IMR-90 (cell line): ENCODE data around the gene TSGA10IP. TPM values are rescaled to one million over a fixed set of nuclear protein-coding genes. Genes with fewer than 3 reads are reported as not detected.
A peak's percentile ranks its signal among the peaks of the same experiment; 100 is the strongest.

Experiments
- ATAC-seq: fragments of 200-7000 bp; cut with Tn5 transposase; 2 replicates; pipeline ENCODE4 v1.9.1; 2020; ENCODE audit warnings: low read depth, mild to moderate bottlenecking, moderate library complexity
- BruUV-seq: library from RNA; stranded (reverse); fragments of 400-500 nt; replicated peaks from 2 replicates; lab custom pipeline; 2021; lab: Mats Ljungman, UMichigan
- CTCF ChIA-PET: fragments of 300-600 bp; formaldehyde crosslinking; extraction: SDS; loops from one replicate; lab custom pipeline; 2021; ENCODE audit warnings: antibody characterized with exemption; lab: Yijun Ruan, JAX
- POLR2A ChIA-PET: fragments of 300-600 bp; sonication (Branson Sonifier 250); formaldehyde crosslinking; loops from one replicate; lab custom pipeline; 2022; ENCODE audit warnings: antibody characterized with exemption; ENCODE audit not compliant: unreplicated experiment; lab: Charles Lee
- DNase-seq: peaks from one replicate; pipeline ENCODE4 v3.0.0; 2013
- H2AFZ ChIP-seq: replicated peaks from 2 replicates; pipeline ENCODE3; 2013; ENCODE audit warnings: low read length, mild to moderate bottlenecking; ENCODE audit not compliant: poor library complexity
- H2AK5ac ChIP-seq: 2 replicates; pipeline ENCODE4 v1.6.1; 2013; ENCODE audit warnings: low read depth, low read length, inconsistent platforms
- H2AK9ac ChIP-seq: replicated peaks from 2 replicates; pipeline ENCODE3; 2013; ENCODE audit warnings: mild to moderate bottlenecking, low read depth, low read length, moderate library complexity; ENCODE audit not compliant: poor library complexity
- H2BK120ac ChIP-seq: 2 replicates; pipeline ENCODE4 v1.6.1; 2013; ENCODE audit warnings: low read depth, low read length, inconsistent platforms
- H2BK15ac ChIP-seq: 3 replicates; pipeline ENCODE4 v1.6.1; 2013; ENCODE audit warnings: low read depth, low read length, inconsistent platforms
- H2BK20ac ChIP-seq: 2 replicates; pipeline ENCODE4 v1.6.1; 2013; ENCODE audit warnings: low read depth, mild to moderate bottlenecking, inconsistent platforms, low read length, moderate library complexity
- H2BK5ac ChIP-seq: 2 replicates; pipeline ENCODE4 v1.6.1; 2013; ENCODE audit warnings: mild to moderate bottlenecking, low read depth, low read length, inconsistent platforms; ENCODE audit not compliant: poor library complexity, severe bottlenecking
- H3K14ac ChIP-seq: replicated peaks from 2 replicates; pipeline ENCODE4 v1.6.1; 2013; ENCODE audit warnings: low read depth, low read length, inconsistent platforms
- H3K18ac ChIP-seq: 2 replicates; pipeline ENCODE4 v1.6.1; 2013; ENCODE audit warnings: low read depth, low read length, control low read depth
- H3K23ac ChIP-seq: 2 replicates; pipeline ENCODE4 v1.6.1; 2013; ENCODE audit warnings: low read depth, low read length, inconsistent platforms
- H3K27ac ChIP-seq: 2 replicates; pipeline ENCODE4 v1.5.1; 2013; ENCODE audit warnings: mild to moderate bottlenecking, control low read depth, low read length; ENCODE audit not compliant: insufficient read depth
- H3K27me3 ChIP-seq: 2 replicates; pipeline ENCODE4 v1.6.1; 2013; ENCODE audit warnings: low read length; ENCODE audit not compliant: control insufficient read depth, insufficient read depth
- H3K36me3 ChIP-seq: 2 replicates; pipeline ENCODE4 v1.6.1; 2013; ENCODE audit warnings: low read length, mixed read lengths; ENCODE audit not compliant: control insufficient read depth, insufficient read depth
- H3K4ac ChIP-seq: 2 replicates; pipeline ENCODE4 v1.6.1; 2013; ENCODE audit warnings: low read depth, low read length, inconsistent platforms
- H3K4me1 ChIP-seq: 2 replicates; pipeline ENCODE4 v1.6.1; 2013; ENCODE audit warnings: low read length, mixed read lengths; ENCODE audit not compliant: control insufficient read depth, insufficient read depth
- H3K4me2 ChIP-seq: 2 replicates; pipeline ENCODE4 v1.6.1; 2013; ENCODE audit warnings: low read depth, mild to moderate bottlenecking, control low read depth, low read length, moderate library complexity
- H3K4me3 ChIP-seq: 2 replicates; pipeline ENCODE4 v1.5.1; 2013; ENCODE audit warnings: low read depth, mild to moderate bottlenecking, control low read depth, low read length, moderate library complexity; ENCODE audit not compliant: insufficient read depth
- H3K56ac ChIP-seq: 2 replicates; pipeline ENCODE4 v1.6.1; 2013; ENCODE audit warnings: low read length, inconsistent platforms; ENCODE audit not compliant: insufficient read depth; ENCODE audit errors: extremely low read depth
- H3K79me1 ChIP-seq, 2 experiments: 2 replicates each; pipeline ENCODE4 v1.6.1; 2013; ENCODE audit warnings: low read length in 2 of 2, inconsistent platforms in 1 of 2, low read depth in 1 of 2
- H3K9ac ChIP-seq: 2 replicates; pipeline ENCODE4 v1.6.1; 2013; ENCODE audit warnings: low read depth, low read length, control low read depth
- H3K9me1 ChIP-seq: 2 replicates; pipeline ENCODE4 v1.6.1; 2013; ENCODE audit warnings: low read length, inconsistent platforms; ENCODE audit not compliant: insufficient read depth
- H3K9me3 ChIP-seq: 2 replicates; pipeline ENCODE4 v1.6.1; 2013; ENCODE audit warnings: low read length; ENCODE audit not compliant: control insufficient read depth, insufficient read depth
- H4K20me1 ChIP-seq: 2 replicates; pipeline ENCODE4 v1.6.1; 2013; ENCODE audit warnings: low read length, inconsistent platforms; ENCODE audit not compliant: insufficient read depth
- H4K5ac ChIP-seq: 2 replicates; pipeline ENCODE4 v1.6.1; 2013; ENCODE audit warnings: mild to moderate bottlenecking, low read depth, low read length, control low read depth
- H4K8ac ChIP-seq, 2 experiments: 2 replicates each; pipeline ENCODE4 v1.6.1; 2013; ENCODE audit warnings: low read depth in 2 of 2, low read length in 2 of 2, control low read depth in 1 of 2, inconsistent platforms in 1 of 2
- H4K91ac ChIP-seq: 2 replicates; pipeline ENCODE4 v1.6.1; 2013; ENCODE audit warnings: low read depth, low read length, inconsistent platforms; ENCODE audit not compliant: insufficient read depth
- BHLHE40 ChIP-seq: fragments of 150-350 bp; IDR thresholded peaks from 2 replicates; pipeline ENCODE4 v1.6.1; 2016; ENCODE audit warnings: mild to moderate bottlenecking, low read depth, low read length
- CHD1 ChIP-seq: IDR thresholded peaks from 2 replicates; pipeline ENCODE4 v1.6.1; 2012; ENCODE audit warnings: low read depth, low read length, improper control_type of control experiment
- CTCF ChIP-seq: conservative IDR thresholded peaks from 2 replicates; pipeline ENCODE4 v1.5.1; 2012; ENCODE audit warnings: mild to moderate bottlenecking, low read depth, low read length, improper control_type of control experiment
- ELK1 ChIP-seq: fragments of 150-350 bp; IDR thresholded peaks from 2 replicates; pipeline ENCODE4 v1.6.1; 2016; ENCODE audit warnings: low read depth, mild to moderate bottlenecking, low read length, moderate library complexity, borderline replicate concordance
- FOS ChIP-seq: fragments of 150-350 bp; IDR thresholded peaks from 2 replicates; pipeline ENCODE4 v1.6.1; 2016; ENCODE audit warnings: low read depth, low read length
- MAFK ChIP-seq: IDR thresholded peaks from 2 replicates; pipeline ENCODE4 v1.6.1; 2012; ENCODE audit warnings: low read depth, low read length, improper control_type of control experiment
- MAZ ChIP-seq: IDR thresholded peaks from 2 replicates; pipeline ENCODE4 v1.6.1; 2012; ENCODE audit warnings: low read depth, mild to moderate bottlenecking, low read length, improper control_type of control experiment, moderate library complexity, borderline replicate concordance
- MXI1 ChIP-seq: IDR thresholded peaks from 2 replicates; pipeline ENCODE4 v1.6.1; 2012; ENCODE audit warnings: low read depth, mild to moderate bottlenecking, low read length, moderate library complexity, borderline replicate concordance
- NFE2L2 ChIP-seq: fragments of 150-350 bp; IDR thresholded peaks from 2 replicates; pipeline ENCODE4 v1.6.1; 2016; ENCODE audit warnings: low read depth, mild to moderate bottlenecking, low read length
- POLR2A ChIP-seq: IDR thresholded peaks from 2 replicates; pipeline ENCODE4 v1.6.1; 2012; ENCODE audit warnings: mild to moderate bottlenecking, low read depth, low read length
- RAD21 ChIP-seq: IDR thresholded peaks from 2 replicates; pipeline ENCODE4 v1.6.1; 2012; ENCODE audit warnings: low read length, improper control_type of control experiment
- RCOR1 ChIP-seq: IDR thresholded peaks from 2 replicates; pipeline ENCODE4 v1.6.1; 2012; ENCODE audit warnings: mild to moderate bottlenecking, low read length, improper control_type of control experiment; ENCODE audit not compliant: insufficient replicate concordance
- RFX5 ChIP-seq: IDR thresholded peaks from 2 replicates; pipeline ENCODE4 v1.8.0; 2012; ENCODE audit warnings: low read depth, mild to moderate bottlenecking, low read length, moderate library complexity
- SMC3 ChIP-seq: fragments of 150-350 bp; IDR thresholded peaks from 2 replicates; pipeline ENCODE4 v1.6.1; 2016; ENCODE audit warnings: low read depth, mild to moderate bottlenecking, antibody characterized with exemption, low read length, moderate library complexity
- WGBS, 2 experiments: methylation state at CpG; one replicate each; pipeline versions ENCODE4 v1.1.5 to v1.1.7; 2013; ENCODE audit warnings: missing lambda C conversion rate in 2 of 2; ENCODE audit not compliant: insufficient read length in 1 of 2; ENCODE audit errors: extremely low coverage in 2 of 2; 5-methylcytosine and 5-hydroxymethylcytosine counted together
- dilution Hi-C: fragments of 300-500 bp; cut with HindIII; formaldehyde crosslinking; loops from one replicate; pipeline ENCODE4 v1.14.3; 2018; ENCODE audit warnings: low sequenced_read_pairs; ENCODE audit not compliant: unreplicated experiment
- in situ Hi-C: fragments of 300-500 bp; cut with MboI; formaldehyde crosslinking; loops from 3 replicates; pipeline ENCODE4 v1.14.3; 2019; ENCODE audit warnings: low sequenced_read_pairs, inconsistent platforms, mixed read lengths
- intact Hi-C: fragments of 100-400 bp; cut with micrococcal nuclease; formaldehyde crosslinking; loops from 2 replicates; pipeline ENCODE4 v1.10.0; 2022
- polyA plus RNA-seq, 3 experiments: library from polyadenylated mRNA; depleted of rRNA; stranded (reverse); fragments of >200 nt; gene quantifications; 2 replicates each; pipeline ENCODE4 v1.2.3, GENCODE V29; 2012; ENCODE audit warnings: low replicate concordance in 1 of 3
- total RNA-seq: library from RNA; depleted of rRNA; stranded (reverse); fragments of >200 nt; gene quantifications from 2 replicates; pipeline ENCODE4 v1.2.3, GENCODE V29; 2012

The TSGA10IP gene
- total and polyA plus RNA-seq, 2 of the 4 experiments (the other 2 are of a cell fraction): 0.21 TPM; not detected in 1

- H3K27me3 ChIP-seq: no peaks in the 10 kb centered on the region
- CTCF ChIA-PET: interaction anchor here (1.0 kb wide), 1 partner anchor 15 kb away, joined by 3 read pairs; no protein-coding TSS in a partner anchor
- TF ChIP-seq FOS (no peak), RCOR1 (no peak), RAD21 (peak; percentile 11), SMC3 (no peak), MAZ (peak; percentile 56; the same call in 1 of the 2 replicates), POLR2A (peak; percentile 89), NFE2L2 (no peak), BHLHE40 (no peak; the same call in 1 of the 2 replicates), CTCF (no peak), ELK1 (no peak), MXI1 (peak; percentile 47; the same call in 1 of the 2 replicates), CHD1 (no peak), RFX5 (no peak), MAFK (no peak)
These were observed 16.2 kb downstream of the TSGA10IP start, which contains the start of gene SART1 for GRCh38 chr11:65961267-65962140. SART1 (plus strand) TSS chr11:65961734; CDS start chr11:65961781, 47 bp downstream.

More at GRCh38 chr11:65961267-65962140, 16.2 kb downstream of the TSGA10IP start, which contains the start of gene SART1:
- peak within 1 kb of the TSS; percentile 95 for H3K4ac ChIP-seq
- H3K23ac ChIP-seq: peak within 1 kb of the TSS; percentile 99
- BruUV-seq: no TSS peak
- peak; percentile 96 for ATAC-seq
- peaks cover 16 to 47% of the 10 kb centered on the region in 2 experiments for H3K79me1 ChIP-seq
- H3K14ac ChIP-seq: peak within 1 kb of the TSS; percentile 98
- peak within 1 kb of the TSS; percentile 97 for H2AK9ac ChIP-seq
- intact Hi-C loops (loop anchor here (2.0 to 5.0 kb wide), 2 partner anchors 44 to 73 kb away; partner anchors contain the start of genes C11orf68, DRAP1 and FIBP), dilution Hi-C loops (no loop called here), in situ Hi-C loops (loop anchor here (5.0 kb wide), 1 partner anchor 69 kb away; the partner anchor contains the start of gene CCDC85B)
- WGBS, 2 experiments: 2% methylated on average over 75 of the region's 97 CpGs; no CpG with 5 or more reads in 1 of the 2 experiments
- H4K20me1 ChIP-seq: peaks cover 7% of the 10 kb centered on the region
- peak within 1 kb of the TSS; percentile 49; the same call in 1 of the 2 replicates for H2BK120ac ChIP-seq
- H3K18ac ChIP-seq: peak within 1 kb of the TSS; percentile 62
- H3K4me3 ChIP-seq: peak within 1 kb of the TSS; percentile 59
- H3K27ac ChIP-seq: peak within 1 kb of the TSS; percentile 98
- peak; percentile 97 for DNase-seq
- peak within 1 kb of the TSS; percentile 95 for H2AFZ ChIP-seq
- POLR2A ChIA-PET: interaction anchor here (0.8 kb wide), 1 partner anchor 70 kb away, joined by 3 read pairs; no protein-coding TSS in a partner anchor
- H3K9me3 ChIP-seq: no peaks in the 10 kb centered on the region
- peak within 1 kb of the TSS; percentile 96 for H2AK5ac ChIP-seq
- H3K36me3 ChIP-seq: peaks cover 24% of the 10 kb centered on the region
- no peak within 1 kb of the TSS for H2BK20ac ChIP-seq
- H3K9me1 ChIP-seq: peaks cover 5% of the 10 kb centered on the region; the same call in 1 of the 2 replicates
- peak within 1 kb of the TSS; percentile 98 for H4K91ac ChIP-seq
- peak within 1 kb of the TSS; percentile 100 for H4K8ac ChIP-seq
- H3K4me1 ChIP-seq: peaks cover 8% of the 10 kb centered on the region
- peak within 1 kb of the TSS; percentile 98 for H3K9ac ChIP-seq
- H3K56ac ChIP-seq: peak within 1 kb of the TSS; percentile 96
- peak within 1 kb of the TSS; percentile 98 for H3K4me2 ChIP-seq
- peak within 1 kb of the TSS; percentile 84 for H2BK5ac ChIP-seq
- peak within 1 kb of the TSS; percentile 96 for H4K5ac ChIP-seq
- H2BK15ac ChIP-seq: peak within 1 kb of the TSS; percentile 42; the same call in 2 of the 3 replicates
